Brain microvascular endothelial cell (primary cell): ENCODE measurements around the gene STX2.
"Not testable (repeated sequence)": the region's sequence is repeated elsewhere in the genome, so short reads cannot be mapped to it uniquely, and the experiment has no call there.

Source experiments
- DNase-seq: peaks from one replicate; pipeline ENCODE4 v3.0.0-alpha.2; 2020
- H3K27ac ChIP-seq: fragments of 250-450 bp; sonication (Bioruptor Pico); 2 replicates; pipeline ENCODE4 v1.5.1; 2020; ENCODE audit warnings: mild to moderate bottlenecking, moderate library complexity
- H3K27me3 ChIP-seq: fragments of 250-450 bp; sonication (Bioruptor Pico); replicated peaks from 2 replicates; pipeline ENCODE4 v1.5.1; 2020; ENCODE audit warnings: mild to moderate bottlenecking
- H3K36me3 ChIP-seq: fragments of 250-450 bp; sonication (Bioruptor Pico); replicated peaks from 2 replicates; pipeline ENCODE4 v1.5.1; 2020; ENCODE audit warnings: mild to moderate bottlenecking
- H3K4me3 ChIP-seq: 2 replicates; pipeline ENCODE4 v1.5.1; 2011; ENCODE audit warnings: low read depth, mild to moderate bottlenecking, control low read depth, low read length, moderate library complexity
- CTCF ChIP-seq: IDR thresholded peaks from 2 replicates; pipeline ENCODE4 v1.5.1; 2011; ENCODE audit warnings: low read depth, mild to moderate bottlenecking, moderate library complexity, low read length, control low read depth, inconsistent platforms; ENCODE audit errors: missing control alignments
- in situ Hi-C: cut with HindIII; loops from 2 replicates; pipeline ENCODE4 v1.10.0; 2017; ENCODE audit warnings: low sequenced_read_pairs, low pct_ligation_motif_present

Gene STX2

GRCh38 chr12:130787445-130788410 lies 51.3 kb downstream of the STX2 start:
- no peak overlapping the region for H3K4me3 ChIP-seq
- peak; percentile 67 for DNase-seq
- H3K27me3 ChIP-seq = no peaks in the 10 kb centered on the region
- no peak for TF ChIP-seq CTCF
- in situ Hi-C loops = no loop called here
- H3K27ac ChIP-seq = no peak overlapping the region
- H3K36me3 ChIP-seq = peaks cover 11% of the 10 kb centered on the region

GRCh38 chr12:130787041-130787440 lies 52.0 kb downstream of the STX2 start:
- peaks cover 11% of the 10 kb centered on the region for H3K36me3 ChIP-seq
- no peak overlapping the region for H3K4me3 ChIP-seq
- no peak overlapping the region for H3K27ac ChIP-seq
- DNase-seq = no peak
- no peak for TF ChIP-seq CTCF
- in situ Hi-C loops = no loop called here
- H3K27me3 ChIP-seq = no peaks in the 10 kb centered on the region

GRCh38 chr12:130783110-130783715 lies 55.8 kb downstream of the STX2 start:
- H3K27ac ChIP-seq = no peak overlapping the region
- H3K36me3 ChIP-seq = peaks cover 8% of the 10 kb centered on the region
- no peak for TF ChIP-seq CTCF
- H3K4me3 ChIP-seq = no peak overlapping the region
- no peak for DNase-seq
- no peaks in the 10 kb centered on the region for H3K27me3 ChIP-seq
- in situ Hi-C loops = no loop called here

GRCh38 chr12:130782245-130782644 lies 56.8 kb downstream of the STX2 start:
- H3K36me3 ChIP-seq, H3K27ac ChIP-seq, DNase-seq, in situ Hi-C loops, H3K4me3 ChIP-seq, H3K27me3 ChIP-seq: not testable (repeated sequence)

GRCh38 chr12:130780880-130781575 lies 58.0 kb downstream of the STX2 start:
- DNase-seq = no peak
- Histone ChIP-seq H3K27me3 (no peaks in the 10 kb centered on the region), H3K27ac (no peak overlapping the region), H3K4me3 (no peak overlapping the region), H3K36me3 (peaks cover 8% of the 10 kb centered on the region)
- in situ Hi-C loops = no loop called here
- no peak for TF ChIP-seq CTCF

- TF ChIP-seq CTCF = no peak
- H3K4me3 ChIP-seq = no peak overlapping the region
- no peaks in the 10 kb centered on the region for H3K27me3 ChIP-seq
- H3K36me3 ChIP-seq = peaks cover 8% of the 10 kb centered on the region
- in situ Hi-C loops = no loop called here
- H3K27ac ChIP-seq = no peak overlapping the region
- no peak for DNase-seq
Observed at GRCh38 chr12:130780325-130780724, 58.7 kb downstream of the STX2 start.
